Renal cortical epithelial cell (primary cell): ENCODE measurements around the gene DBH. TPM values are rescaled to one million over a fixed set of nuclear protein-coding genes. Genes with fewer than 3 reads are reported as not detected.

Experiments used
- DNase-seq: peaks from one replicate; pipeline ENCODE4 v3.0.0-alpha.2; 2011; ENCODE audit warnings: low read depth
- total RNA-seq: library from RNA; depleted of rRNA; stranded (reverse); fragments of >200 nt; gene quantifications from 2 replicates; pipeline ENCODE4 v1.2.3, GENCODE V29; 2014

Gene DBH
- total RNA-seq, 1 donor from 2014 or later = not detected

- no peak for DNase-seq
These were observed 48.2 kb downstream of the DBH start for GRCh38 chr9:133684121-133684935.

- no peak for DNase-seq
These were observed 48.8 kb downstream of the DBH start for GRCh38 chr9:133684936-133685361.

- DNase-seq = no peak
These were observed 49.8 kb downstream of the DBH start for GRCh38 chr9:133685653-133686609.

GRCh38 chr9:133686642-133687575, 50.7 kb downstream of the DBH start:
- no peak for DNase-seq

GRCh38 chr9:133687856-133688761, 51.9 kb downstream of the DBH start:
- no peak for DNase-seq

- DNase-seq = no peak
These were observed 53.1 kb downstream of the DBH start for GRCh38 chr9:133689151-133689763.

- peak; percentile 10 for DNase-seq
These were observed 54.0 kb downstream of the DBH start for GRCh38 chr9:133690081-133690561.

- DNase-seq = no peak
These were observed 55.0 kb downstream of the DBH start for GRCh38 chr9:133691191-133691590.

GRCh38 chr9:133691626-133692363, 55.6 kb downstream of the DBH start:
- DNase-seq = peak; percentile 4

- no peak for DNase-seq
These were observed 56.3 kb downstream of the DBH start for GRCh38 chr9:133692364-133692985.

GRCh38 chr9:133693116-133693515, 57.0 kb downstream of the DBH start:
- DNase-seq = no peak

GRCh38 chr9:133693703-133694529, 57.8 kb downstream of the DBH start:
- DNase-seq = no peak

- no peak for DNase-seq
These were observed 58.5 kb downstream of the DBH start for GRCh38 chr9:133694686-133695085.

- no peak for DNase-seq
These were observed 59.9 kb downstream of the DBH start for GRCh38 chr9:133696071-133696472.

GRCh38 chr9:133699546-133699945, 63.4 kb downstream of the DBH start:
- DNase-seq = no peak

GRCh38 chr9:133700819-133701320, 64.7 kb downstream of the DBH start:
- no peak for DNase-seq

- no peak for DNase-seq
These were observed 65.3 kb downstream of the DBH start for GRCh38 chr9:133701321-133701980.
